ENCODE measurements around the gene ANKRD9.

DNA sequence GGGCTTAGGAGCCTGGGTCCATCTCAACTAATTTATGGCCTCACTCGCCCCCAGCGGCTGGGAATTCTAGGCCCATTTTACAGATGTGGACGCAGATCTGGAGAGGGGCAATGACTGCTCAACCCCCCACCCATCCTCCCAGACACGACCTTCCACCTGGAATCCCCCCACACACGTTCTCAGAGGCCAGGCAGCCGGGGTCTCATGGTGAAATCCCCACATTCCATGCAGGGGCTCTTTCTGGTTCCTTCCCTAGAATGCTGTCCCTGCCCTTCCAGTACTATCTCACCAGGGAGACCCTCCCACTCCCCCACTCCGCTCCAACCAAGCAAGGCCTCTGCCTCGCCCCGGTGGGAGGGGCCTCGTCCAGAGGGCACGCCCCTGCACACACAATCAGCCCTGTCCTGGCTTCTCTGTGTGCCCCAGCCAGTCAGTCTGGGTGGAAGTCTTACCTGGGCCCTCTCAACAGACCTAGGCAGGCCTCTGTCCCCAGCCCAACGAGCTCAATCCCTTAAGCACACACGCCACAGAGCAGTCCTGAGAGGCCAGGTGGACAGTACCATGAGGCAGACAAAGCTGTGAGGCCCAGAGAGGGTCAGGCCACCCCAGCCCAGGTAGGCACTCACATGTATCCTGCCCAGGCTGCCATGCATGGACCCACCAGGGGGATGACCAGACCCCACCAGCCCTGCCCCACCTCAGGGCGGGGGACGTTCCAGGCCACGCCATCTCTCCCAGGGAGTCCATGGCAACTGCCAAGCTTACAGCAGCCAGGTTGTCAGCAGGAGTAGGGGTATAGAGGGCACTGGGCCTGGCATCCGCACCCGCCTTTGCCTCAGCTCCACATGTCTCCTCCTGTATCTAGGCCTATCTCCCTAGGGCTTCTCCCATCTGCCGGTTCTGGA lies 1.3 kb upstream of the ANKRD9 start:
- TF ChIP-seq, protein P1, sequence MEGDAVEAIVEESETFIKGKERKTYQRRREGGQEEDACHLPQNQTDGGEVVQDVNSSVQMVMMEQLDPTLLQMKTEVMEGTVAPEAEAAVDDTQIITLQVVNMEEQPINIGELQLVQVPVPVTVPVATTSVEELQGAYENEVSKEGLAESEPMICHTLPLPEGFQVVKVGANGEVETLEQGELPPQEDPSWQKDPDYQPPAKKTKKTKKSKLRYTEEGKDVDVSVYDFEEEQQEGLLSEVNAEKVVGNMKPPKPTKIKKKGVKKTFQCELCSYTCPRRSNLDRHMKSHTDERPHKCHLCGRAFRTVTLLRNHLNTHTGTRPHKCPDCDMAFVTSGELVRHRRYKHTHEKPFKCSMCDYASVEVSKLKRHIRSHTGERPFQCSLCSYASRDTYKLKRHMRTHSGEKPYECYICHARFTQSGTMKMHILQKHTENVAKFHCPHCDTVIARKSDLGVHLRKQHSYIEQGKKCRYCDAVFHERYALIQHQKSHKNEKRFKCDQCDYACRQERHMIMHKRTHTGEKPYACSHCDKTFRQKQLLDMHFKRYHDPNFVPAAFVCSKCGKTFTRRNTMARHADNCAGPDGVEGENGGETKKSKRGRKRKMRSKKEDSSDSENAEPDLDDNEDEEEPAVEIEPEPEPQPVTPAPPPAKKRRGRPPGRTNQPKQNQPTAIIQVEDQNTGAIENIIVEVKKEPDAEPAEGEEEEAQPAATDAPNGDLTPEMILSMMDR (IDR thresholded peaks at IDR 0.05), result no peak
- TF ChIP-seq REST (IDR thresholded peaks at IDR 0.05; ENCODE audit: insufficient read depth in 1 of 2, low read depth in 2 of 2, low read length in 1 of 2), result no peak
